HepG2 (cell line): ENCODE data around the gene CACNA1H. TPM values are rescaled to one million over a fixed set of nuclear protein-coding genes. Genes with fewer than 3 reads are reported as not detected.

Experiments
- ATAC-seq: fragments of 200-7000 bp; cut with Tn5 transposase; 3 replicates; pipeline ENCODE4 v1.9.1; 2020; ENCODE audit warnings: mild to moderate bottlenecking, moderate library complexity
- BruUV-seq: library from RNA; stranded (reverse); fragments of 400-500 nt; replicated peaks from 2 replicates; lab custom pipeline; 2021; lab: Mats Ljungman, UMichigan
- CTCF ChIA-PET: fragments of 300-600 bp; formaldehyde crosslinking; extraction: SDS; loops from one replicate; lab custom pipeline; 2021; ENCODE audit warnings: low total read pairs, inconsistent platforms, low intra/inter-chr PET ratio; lab: Yijun Ruan, JAX
- POLR2A ChIA-PET: fragments of 350-600 bp; sonication (Branson Sonifier 250); formaldehyde crosslinking; loops from one replicate; lab custom pipeline; 2020; ENCODE audit warnings: antibody characterized with exemption, inconsistent platforms; lab: Yijun Ruan, JAX
- DNase-seq: peaks from one replicate; pipeline ENCODE4 v3.0.0-alpha.2; 2015; ENCODE audit warnings: low spot score
- FAIRE-seq: peaks from 3 replicates; lab custom pipeline; 2011; peaks lifted over from hg19 to GRCh38; lab: Jason Lieb, UNC
- H2AFZ ChIP-seq: one replicate; pipeline ENCODE4 v1.6.1; 2011; ENCODE audit warnings: low read length, inconsistent platforms
- H3K27ac ChIP-seq: fragments of 300-600 bp; 3 replicates; pipeline ENCODE4 v1.8.0; 2011; ENCODE audit warnings: mixed run types, mild to moderate bottlenecking, mixed read lengths, low read length, inconsistent platforms; ENCODE audit not compliant: insufficient read depth; ENCODE audit errors: extremely low read length
- H3K27me3 ChIP-seq, 2 experiments: fragments of 200-600 bp in 1 of 2; 2 replicates in 1 of 2; 3 replicates in 1 of 2; pipeline versions ENCODE4 v1.6.0 to v1.8.0; 2011; ENCODE audit warnings: low read length in 2 of 2, mild to moderate bottlenecking in 2 of 2, moderate library complexity in 2 of 2, inconsistent platforms in 1 of 2; ENCODE audit not compliant: insufficient read depth in 2 of 2, control insufficient read depth in 1 of 2
- H3K36me3 ChIP-seq, 2 experiments: fragments of 200-600 bp in 1 of 2; replicated peaks in 1 of 2; 2 replicates in 1 of 2; 3 replicates in 1 of 2; pipeline versions ENCODE4 v1.5.1 to v1.8.0; 2011; ENCODE audit warnings: low read length in 2 of 2, inconsistent platforms in 1 of 2; ENCODE audit not compliant: insufficient read depth in 2 of 2, control insufficient read depth in 1 of 2
- H3K4me1 ChIP-seq: 2 replicates; pipeline ENCODE4 v1.5.1; 2012; ENCODE audit warnings: low read length, inconsistent platforms; ENCODE audit not compliant: insufficient read depth
- H3K4me2 ChIP-seq: 2 replicates; pipeline ENCODE4 v1.6.0; 2011; ENCODE audit warnings: low read depth, low read length, inconsistent platforms
- H3K4me3 ChIP-seq, 3 experiments: fragments of 200-600 bp in 1 of 3; sonication (generic), shearing (Covaris generic) in 1 of 3; replicated peaks in 1 of 3; 2 replicates each; pipeline ENCODE4 v1.5.1; 2011 to 2016; ENCODE audit warnings: low read length in 3 of 3, inconsistent platforms in 2 of 3, low read depth in 2 of 3, mild to moderate bottlenecking in 2 of 3, control low read depth in 1 of 3, mixed read lengths in 1 of 3; ENCODE audit not compliant: insufficient read depth in 1 of 3
- H3K79me2 ChIP-seq: one replicate; pipeline ENCODE4 v1.6.1; 2011; ENCODE audit warnings: low read length, inconsistent platforms; ENCODE audit not compliant: insufficient read depth
- H3K9ac ChIP-seq: 2 replicates; pipeline ENCODE4 v1.6.0; 2011; ENCODE audit warnings: mild to moderate bottlenecking, low read depth, low read length, inconsistent platforms; ENCODE audit not compliant: insufficient read depth
- H3K9me3 ChIP-seq: 2 replicates; pipeline ENCODE4 v1.5.1; 2012; ENCODE audit warnings: mild to moderate bottlenecking, low read length
- H4K20me1 ChIP-seq: 2 replicates; pipeline ENCODE4 v1.6.0; 2011; ENCODE audit warnings: inconsistent platforms, mild to moderate bottlenecking, low read length, moderate library complexity; ENCODE audit not compliant: insufficient read depth
- HOXA9 ChIP-seq: sonication (generic); formaldehyde crosslinking; IDR thresholded peaks from 2 replicates; pipeline ENCODE4 v1.8.1; 2022; ENCODE audit warnings: missing genetic modification reagents, mild to moderate bottlenecking, moderate library complexity, borderline replicate concordance
- MTF1 ChIP-seq: sonication (generic); formaldehyde crosslinking; IDR thresholded peaks from 2 replicates; pipeline ENCODE4 v1.5.0; 2020; ENCODE audit warnings: missing genetic modification reagents
- NFYB ChIP-seq: sonication (generic); formaldehyde crosslinking; IDR thresholded peaks from 2 replicates; pipeline ENCODE4 v1.4.0; 2020; ENCODE audit warnings: missing genetic modification reagents
- RFXANK ChIP-seq: IDR thresholded peaks from 2 replicates; pipeline ENCODE4 v1.6.1; 2016
- TEAD2 ChIP-seq: sonication (generic); formaldehyde crosslinking; IDR thresholded peaks from 2 replicates; pipeline ENCODE4 v1.9.0; 2021; ENCODE audit warnings: missing genetic modification reagents
- TOE1 ChIP-seq: sonication (generic); formaldehyde crosslinking; IDR thresholded peaks from 2 replicates; pipeline ENCODE4 v1.4.0; 2020; ENCODE audit warnings: mild to moderate bottlenecking, missing genetic modification reagents
- U2AF1 ChIP-seq: fragments of 200-400 bp; formaldehyde crosslinking; optimal IDR thresholded peaks from 2 replicates; pipeline ENCODE3; 2017; ENCODE audit warnings: mild to moderate bottlenecking, low read depth, low read length
- ZBTB7A ChIP-seq: sonication (generic); formaldehyde crosslinking; IDR thresholded peaks from 2 replicates; pipeline ENCODE4 v1.8.0; 2022; ENCODE audit warnings: mild to moderate bottlenecking, missing genetic modification reagents
- ZFAT ChIP-seq: sonication (generic); formaldehyde crosslinking; conservative IDR thresholded peaks from 2 replicates; pipeline ENCODE4 v1.8.1; 2023; ENCODE audit warnings: missing genetic modification reagents, inconsistent platforms
- ZNF709 ChIP-seq: sonication (generic); formaldehyde crosslinking; IDR thresholded peaks from 2 replicates; pipeline ENCODE4 v1.5.0; 2020; ENCODE audit warnings: mild to moderate bottlenecking, missing genetic modification reagents
- ZNF746 ChIP-seq: sonication (generic); formaldehyde crosslinking; IDR thresholded peaks from 2 replicates; pipeline ENCODE4 v1.8.0; 2022; ENCODE audit warnings: mild to moderate bottlenecking, missing genetic modification reagents
- WGBS: methylation state at CpG from one replicate; pipeline ENCODE4 v1.1.6; 2017; ENCODE audit warnings: low lambda C conversion rate; 5-methylcytosine and 5-hydroxymethylcytosine counted together
- in situ Hi-C: cut with HindIII; loops from 2 replicates; pipeline ENCODE4 v1.10.0; 2017; ENCODE audit warnings: low pct_unique_long_range_greater_than_20kb; ENCODE audit not compliant: extremely low pct_ligation_motif_present
- intact Hi-C: fragments of 100-400 bp; cut with micrococcal nuclease; formaldehyde crosslinking; loops from one replicate; pipeline ENCODE4 v1.10.0; 2022; ENCODE audit not compliant: unreplicated experiment
- polyA plus RNA-seq, 8 experiments: library from polyadenylated mRNA; depleted of rRNA in 3 of 8; stranded (reverse) in 7 of 8; unstranded in 1 of 8; fragments of >200 nt; fragmentation: Illumina TruSeq in 4 of 8; extraction: Trizol in 4 of 8; gene quantifications; 2 replicates each; pipeline versions ENCODE4 v1.2.1 to v1.2.3, GENCODE V29; 2011 to 2016; ENCODE audit warnings: low read depth in 4 of 8, missing spikeins in 1 of 8, mixed read lengths in 1 of 8; ENCODE audit not compliant: insufficient read depth in 1 of 8
- total RNA-seq, 5 experiments: library from RNA; depleted of rRNA; stranded (reverse); fragments of >200 nt; fragmentation: Illumina TruSeq; extraction: Trizol; gene quantifications; 2 replicates each; pipeline ENCODE4 v1.2.3, GENCODE V29; 2016; ENCODE audit warnings: low read depth in 1 of 5
- TF ChIP-seq, protein P1 (sequence below): sonication (generic); formaldehyde crosslinking; IDR thresholded peaks from 2 replicates; pipeline ENCODE4 v1.5.0; 2020; ENCODE audit warnings: mild to moderate bottlenecking, missing genetic modification reagents, borderline replicate concordance
- TF ChIP-seq, protein P2 (sequence below): sonication (generic); formaldehyde crosslinking; IDR thresholded peaks from 2 replicates; pipeline ENCODE4 v1.4.0; 2020; ENCODE audit warnings: mild to moderate bottlenecking, missing genetic modification reagents
- TF ChIP-seq, protein P3 (sequence below): sonication (generic); formaldehyde crosslinking; IDR thresholded peaks from 2 replicates; pipeline ENCODE4 v1.5.0; 2020; ENCODE audit warnings: missing genetic modification reagents

The CACNA1H gene
- total and polyA plus RNA-seq, 2 of the 13 experiments (the other 11 are each of a cell fraction or from before 2014, with no cell fraction given): 0.40 to 1.8 TPM

DNA sequence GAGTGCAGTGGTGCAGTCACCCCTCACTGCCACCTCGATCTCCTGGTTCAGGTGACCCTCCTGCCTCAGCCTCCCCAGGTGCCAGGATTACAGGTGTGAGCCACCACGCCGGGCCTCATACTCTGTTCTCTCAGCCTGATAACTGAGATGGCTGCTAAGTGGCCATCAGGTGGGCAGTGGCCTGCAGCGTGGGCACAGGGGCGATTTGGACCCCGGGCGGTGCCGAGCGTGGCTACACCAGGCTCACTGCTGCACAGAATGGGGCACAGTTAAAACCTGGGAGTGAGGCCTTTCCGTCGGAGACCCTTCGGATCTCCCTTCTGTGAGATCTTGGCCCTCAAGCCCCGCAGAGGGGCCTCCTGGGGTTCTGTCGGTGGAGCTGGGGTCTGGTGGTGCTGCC lies 11.5 kb downstream of the CACNA1H start (continued):
- TF ChIP-seq, protein P1, sequence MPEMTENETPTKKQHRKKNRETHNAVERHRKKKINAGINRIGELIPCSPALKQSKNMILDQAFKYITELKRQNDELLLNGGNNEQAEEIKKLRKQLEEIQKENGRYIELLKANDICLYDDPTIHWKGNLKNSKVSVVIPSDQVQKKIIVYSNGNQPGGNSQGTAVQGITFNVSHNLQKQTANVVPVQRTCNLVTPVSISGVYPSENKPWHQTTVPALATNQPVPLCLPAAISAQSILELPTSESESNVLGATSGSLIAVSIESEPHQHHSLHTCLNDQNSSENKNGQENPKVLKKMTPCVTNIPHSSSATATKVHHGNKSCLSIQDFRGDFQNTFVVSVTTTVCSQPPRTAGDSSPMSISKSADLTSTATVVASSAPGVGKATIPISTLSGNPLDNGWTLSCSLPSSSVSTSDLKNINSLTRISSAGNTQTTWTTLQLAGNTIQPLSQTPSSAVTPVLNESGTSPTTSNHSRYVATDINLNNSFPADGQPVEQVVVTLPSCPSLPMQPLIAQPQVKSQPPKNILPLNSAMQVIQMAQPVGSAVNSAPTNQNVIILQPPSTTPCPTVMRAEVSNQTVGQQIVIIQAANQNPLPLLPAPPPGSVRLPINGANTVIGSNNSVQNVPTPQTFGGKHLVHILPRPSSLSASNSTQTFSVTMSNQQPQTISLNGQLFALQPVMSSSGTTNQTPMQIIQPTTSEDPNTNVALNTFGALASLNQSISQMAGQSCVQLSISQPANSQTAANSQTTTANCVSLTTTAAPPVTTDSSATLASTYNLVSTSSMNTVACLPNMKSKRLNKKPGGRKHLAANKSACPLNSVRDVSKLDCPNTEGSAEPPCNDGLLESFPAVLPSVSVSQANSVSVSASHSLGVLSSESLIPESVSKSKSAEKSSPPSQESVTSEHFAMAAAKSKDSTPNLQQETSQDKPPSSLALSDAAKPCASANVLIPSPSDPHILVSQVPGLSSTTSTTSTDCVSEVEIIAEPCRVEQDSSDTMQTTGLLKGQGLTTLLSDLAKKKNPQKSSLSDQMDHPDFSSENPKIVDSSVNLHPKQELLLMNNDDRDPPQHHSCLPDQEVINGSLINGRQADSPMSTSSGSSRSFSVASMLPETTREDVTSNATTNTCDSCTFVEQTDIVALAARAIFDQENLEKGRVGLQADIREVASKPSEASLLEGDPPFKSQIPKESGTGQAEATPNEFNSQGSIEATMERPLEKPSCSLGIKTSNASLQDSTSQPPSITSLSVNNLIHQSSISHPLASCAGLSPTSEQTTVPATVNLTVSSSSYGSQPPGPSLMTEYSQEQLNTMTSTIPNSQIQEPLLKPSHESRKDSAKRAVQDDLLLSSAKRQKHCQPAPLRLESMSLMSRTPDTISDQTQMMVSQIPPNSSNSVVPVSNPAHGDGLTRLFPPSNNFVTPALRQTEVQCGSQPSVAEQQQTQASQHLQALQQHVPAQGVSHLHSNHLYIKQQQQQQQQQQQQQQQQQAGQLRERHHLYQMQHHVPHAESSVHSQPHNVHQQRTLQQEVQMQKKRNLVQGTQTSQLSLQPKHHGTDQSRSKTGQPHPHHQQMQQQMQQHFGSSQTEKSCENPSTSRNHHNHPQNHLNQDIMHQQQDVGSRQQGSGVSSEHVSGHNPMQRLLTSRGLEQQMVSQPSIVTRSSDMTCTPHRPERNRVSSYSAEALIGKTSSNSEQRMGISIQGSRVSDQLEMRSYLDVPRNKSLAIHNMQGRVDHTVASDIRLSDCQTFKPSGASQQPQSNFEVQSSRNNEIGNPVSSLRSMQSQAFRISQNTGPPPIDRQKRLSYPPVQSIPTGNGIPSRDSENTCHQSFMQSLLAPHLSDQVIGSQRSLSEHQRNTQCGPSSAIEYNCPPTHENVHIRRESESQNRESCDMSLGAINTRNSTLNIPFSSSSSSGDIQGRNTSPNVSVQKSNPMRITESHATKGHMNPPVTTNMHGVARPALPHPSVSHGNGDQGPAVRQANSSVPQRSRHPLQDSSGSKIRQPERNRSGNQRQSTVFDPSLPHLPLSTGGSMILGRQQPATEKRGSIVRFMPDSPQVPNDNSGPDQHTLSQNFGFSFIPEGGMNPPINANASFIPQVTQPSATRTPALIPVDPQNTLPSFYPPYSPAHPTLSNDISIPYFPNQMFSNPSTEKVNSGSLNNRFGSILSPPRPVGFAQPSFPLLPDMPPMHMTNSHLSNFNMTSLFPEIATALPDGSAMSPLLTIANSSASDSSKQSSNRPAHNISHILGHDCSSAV (CRISPR knock-in tag): no peak
- TF ChIP-seq NFYB (CRISPR knock-in tag): no peak

DNA sequence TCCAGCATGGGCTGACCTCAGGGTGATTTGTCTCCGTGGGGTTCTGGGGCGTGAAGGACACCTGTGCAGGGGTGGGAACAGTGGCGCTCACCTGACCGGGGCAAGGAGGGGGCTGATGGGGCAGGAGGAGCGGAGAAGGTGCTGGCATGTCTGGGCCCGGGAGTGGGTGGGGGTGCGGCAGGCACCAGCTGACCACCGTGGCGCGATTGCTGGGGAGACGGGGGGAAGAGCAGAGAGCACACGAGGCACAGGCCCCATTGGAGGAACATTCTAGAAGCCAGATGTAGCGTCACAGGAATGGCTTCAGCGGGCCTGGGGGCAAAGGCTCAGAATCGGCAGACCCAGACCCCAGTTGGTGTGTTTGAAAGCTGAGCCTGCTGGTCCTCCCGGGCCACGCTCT lies 12.1 kb downstream of the CACNA1H start:
- Histone ChIP-seq H3K4me2 (no peak overlapping the region), H3K9ac (no peak overlapping the region), H3K4me3 (no peak overlapping the region), H3K36me3 (no peaks in the 10 kb centered on the region), H3K27ac (no peak overlapping the region), H2AFZ (no peak overlapping the region), H3K79me2 (no peaks in the 10 kb centered on the region), H3K27me3 (peaks cover 2 to 45% of the 10 kb centered on the region in 2 experiments; a peak in 4 of 5 replicates), H3K4me1 (peaks cover 11% of the 10 kb centered on the region), H3K9me3 (no peaks in the 10 kb centered on the region), H4K20me1 (no peaks in the 10 kb centered on the region)
- in situ Hi-C loops (no loop called here), intact Hi-C loops (no loop called here)
- ATAC-seq: no peak
- POLR2A ChIA-PET: no interaction called here
- FAIRE-seq: no peak
- BruUV-seq: no TSS peak
- DNase-seq: no peak
- CTCF ChIA-PET: no interaction called here
- WGBS: 78% methylated on average over 15 of the region's 17 CpGs
- no peak for TF ChIP-seq ZBTB7A (CRISPR knock-in tag)
- TF ChIP-seq HOXA9 (CRISPR knock-in tag): no peak
- TF ChIP-seq, protein P2, sequence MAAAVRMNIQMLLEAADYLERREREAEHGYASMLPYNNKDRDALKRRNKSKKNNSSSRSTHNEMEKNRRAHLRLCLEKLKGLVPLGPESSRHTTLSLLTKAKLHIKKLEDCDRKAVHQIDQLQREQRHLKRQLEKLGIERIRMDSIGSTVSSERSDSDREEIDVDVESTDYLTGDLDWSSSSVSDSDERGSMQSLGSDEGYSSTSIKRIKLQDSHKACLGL (CRISPR knock-in tag): no peak
- no peak for TF ChIP-seq ZNF746 (CRISPR knock-in tag)
- TF ChIP-seq U2AF1: no peak
- TF ChIP-seq TOE1 (CRISPR knock-in tag): no peak
- no peak for TF ChIP-seq TEAD2 (CRISPR knock-in tag)
- no peak for TF ChIP-seq ZFAT (CRISPR knock-in tag)
- TF ChIP-seq, protein P3, sequence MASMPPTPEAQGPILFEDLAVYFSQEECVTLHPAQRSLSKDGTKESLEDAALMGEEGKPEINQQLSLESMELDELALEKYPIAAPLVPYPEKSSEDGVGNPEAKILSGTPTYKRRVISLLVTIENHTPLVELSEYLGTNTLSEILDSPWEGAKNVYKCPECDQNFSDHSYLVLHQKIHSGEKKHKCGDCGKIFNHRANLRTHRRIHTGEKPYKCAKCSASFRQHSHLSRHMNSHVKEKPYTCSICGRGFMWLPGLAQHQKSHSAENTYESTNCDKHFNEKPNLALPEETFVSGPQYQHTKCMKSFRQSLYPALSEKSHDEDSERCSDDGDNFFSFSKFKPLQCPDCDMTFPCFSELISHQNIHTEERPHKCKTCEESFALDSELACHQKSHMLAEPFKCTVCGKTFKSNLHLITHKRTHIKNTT: no peak
- TF ChIP-seq RFXANK (CRISPR knock-in tag): no peak
- TF ChIP-seq MTF1: no peak
- TF ChIP-seq ZNF709: no peak
